Muscle of leg (tissue), 11 donors: ENCODE data around the gene ZNF718. TPM values are rescaled to one million over a fixed set of nuclear protein-coding genes. Genes with fewer than 3 reads are reported as not detected.
"Not testable (repeated sequence)": the region's sequence is repeated elsewhere in the genome, so short reads cannot be mapped to it uniquely, and the experiment has no call there.

Source experiments
- DNase-seq: peaks from one replicate; pipeline ENCODE4 v3.0.0; 2013
- H3K27ac ChIP-seq: one replicate; pipeline ENCODE4 v1.5.1; 2013; ENCODE audit warnings: mild to moderate bottlenecking, low read length, control low read depth
- H3K27me3 ChIP-seq: one replicate; pipeline ENCODE4 v1.6.1; 2013; ENCODE audit warnings: low read length; ENCODE audit not compliant: control insufficient read depth, insufficient read depth
- H3K36me3 ChIP-seq: one replicate; pipeline ENCODE4 v1.6.1; 2013; ENCODE audit warnings: low read length; ENCODE audit not compliant: control insufficient read depth, insufficient read depth
- H3K4me1 ChIP-seq: one replicate; pipeline ENCODE4 v1.6.1; 2013; ENCODE audit warnings: low read length; ENCODE audit not compliant: control insufficient read depth, insufficient read depth
- H3K4me3 ChIP-seq: one replicate; pipeline ENCODE4 v1.5.1; 2013; ENCODE audit warnings: low read length, control low read depth
- H3K9me3 ChIP-seq: replicated peaks from 2 replicates; pipeline ENCODE4 v1.6.1; 2013; ENCODE audit warnings: low read depth, low read length; ENCODE audit not compliant: control insufficient read depth
- WGBS: methylation state at CpG from one replicate; pipeline ENCODE4 v1.1.5; 2013; ENCODE audit warnings: missing lambda C conversion rate; ENCODE audit not compliant: insufficient coverage; 5-methylcytosine and 5-hydroxymethylcytosine counted together
- polyA plus RNA-seq, 8 donors: library from polyadenylated mRNA; unstranded; fragments of 120-200 nt; gene quantifications; one replicate each; pipeline versions ENCODE4 v1.2.1 to v1.2.3, GENCODE V29; 2013; ENCODE audit warnings: inconsistent platforms in 1 of 8, low replicate concordance in 1 of 8; ENCODE audit not compliant: insufficient read length in 8 of 8, insufficient read depth in 1 of 8
- total RNA-seq: library from RNA; stranded (reverse); fragments of 120-200 nt; gene quantifications from one replicate; pipeline ENCODE4 v1.2.4, GENCODE V29; 2013

The ZNF718 gene
- total and polyA plus RNA-seq, 9 donors, result 3.5 to 9.5 (median 6.7) TPM

GRCh38 chr4:195159-195558 lies 70.9 kb downstream of the ZNF718 start:
- DNase-seq, H3K4me3 ChIP-seq, H3K27me3 ChIP-seq, H3K36me3 ChIP-seq, H3K27ac ChIP-seq, H3K4me1 ChIP-seq: not testable (repeated sequence)
- no CpG with 5 or more reads among the region's 3 CpGs for WGBS
- H3K9me3 ChIP-seq, result peaks cover 41% of the 10 kb centered on the region

- no peaks in the 10 kb centered on the region for H3K27me3 ChIP-seq
- H3K4me3 ChIP-seq, result no peak overlapping the region
- DNase-seq, result no peak
- WGBS, result no CpG with 5 or more reads among the region's 3 CpGs
- no peaks in the 10 kb centered on the region for H3K4me1 ChIP-seq
- peaks cover 3% of the 10 kb centered on the region for H3K36me3 ChIP-seq
- H3K9me3 ChIP-seq, result peaks cover 54% of the 10 kb centered on the region
- no peak overlapping the region for H3K27ac ChIP-seq
Observed at GRCh38 chr4:200936-201335, 76.6 kb downstream of the ZNF718 start.

GRCh38 chr4:202822-203221 lies 78.5 kb downstream of the ZNF718 start:
- H3K4me1 ChIP-seq, H3K27ac ChIP-seq, DNase-seq, H3K4me3 ChIP-seq, H3K27me3 ChIP-seq, H3K36me3 ChIP-seq: not testable (repeated sequence)
- H3K9me3 ChIP-seq, result peaks cover 51% of the 10 kb centered on the region

- Histone ChIP-seq H3K36me3 (peaks cover 3% of the 10 kb centered on the region), H3K27ac (no peak overlapping the region), H3K27me3 (no peaks in the 10 kb centered on the region), H3K4me3 (no peak overlapping the region), H3K4me1 (no peaks in the 10 kb centered on the region), H3K9me3 (peaks cover 45% of the 10 kb centered on the region)
- whole genome bisulfite sequencing, result 91% methylated on average over 21 of the region's 24 CpGs
- DNase-seq, result peak; percentile 8
Observed at GRCh38 chr4:205097-205756, 80.9 kb downstream of the ZNF718 start.

GRCh38 chr4:206054-206453 lies 81.8 kb downstream of the ZNF718 start:
- Histone ChIP-seq H3K36me3 (peaks cover 3% of the 10 kb centered on the region), H3K27ac (no peak overlapping the region), H3K27me3 (no peaks in the 10 kb centered on the region), H3K4me3 (no peak overlapping the region), H3K9me3 (peaks cover 45% of the 10 kb centered on the region), H3K4me1 (no peaks in the 10 kb centered on the region)
- no peak for DNase-seq
- 74% methylated on average over 4 of the region's 4 CpGs for WGBS

- H3K27ac ChIP-seq, result not testable (repeated sequence)
Observed at GRCh38 chr4:208416-209096, 84.3 kb downstream of the ZNF718 start.

GRCh38 chr4:211033-211511 lies 86.8 kb downstream of the ZNF718 start:
- Histone ChIP-seq H3K4me3 (no peak overlapping the region), H3K4me1 (peaks cover 6% of the 10 kb centered on the region), H3K36me3 (no peaks in the 10 kb centered on the region), H3K9me3 (peaks cover 16% of the 10 kb centered on the region), H3K27me3 (peaks cover 3% of the 10 kb centered on the region), H3K27ac (no peak overlapping the region)
- no peak for DNase-seq
- 94% methylated on average over 3 of the region's 8 CpGs for WGBS

More at GRCh38 chr4:208416-209096, 84.3 kb downstream of the ZNF718 start:
- not testable (repeated sequence) for H3K4me3 ChIP-seq, H3K36me3 ChIP-seq, DNase-seq, H3K27me3 ChIP-seq, H3K4me1 ChIP-seq
- WGBS, result no CpG with 5 or more reads among the region's 3 CpGs
- H3K9me3 ChIP-seq, result peaks cover 30% of the 10 kb centered on the region

GRCh38 chr4:212438-213188 lies 88.3 kb downstream of the ZNF718 start:
- Histone ChIP-seq H3K9me3 (peaks cover 6% of the 10 kb centered on the region), H3K4me3 (peak overlapping the region; percentile 52), H3K36me3 (no peaks in the 10 kb centered on the region), H3K27ac (peak overlapping the region; percentile 33), H3K4me1 (peaks cover 6% of the 10 kb centered on the region), H3K27me3 (peaks cover 3% of the 10 kb centered on the region)
- 1% methylated on average over 55 of the region's 57 CpGs for WGBS
- DNase-seq, result peak; percentile 92

- not testable (repeated sequence) for H3K4me1 ChIP-seq, H3K36me3 ChIP-seq, H3K27me3 ChIP-seq, H3K9me3 ChIP-seq
- H3K27ac ChIP-seq, result peak overlapping the region; percentile 33
- H3K4me3 ChIP-seq, result peak overlapping the region; percentile 52
- WGBS, result 3% methylated on average over 6 of the region's 13 CpGs
- DNase-seq, result peak; percentile 22
Observed at GRCh38 chr4:213189-213535, 88.9 kb downstream of the ZNF718 start.
